ENCODE measurements around the gene WBP11. TPM values are rescaled to one million over a fixed set of nuclear protein-coding genes. Genes with fewer than 3 reads are reported as not detected.

The WBP11 gene
- total and polyA plus RNA-seq, 2 of the 13 experiments (the other 11 are each of a cell fraction or from before 2014, with no cell fraction given) = 7.6 to 31.0 TPM

DNA sequence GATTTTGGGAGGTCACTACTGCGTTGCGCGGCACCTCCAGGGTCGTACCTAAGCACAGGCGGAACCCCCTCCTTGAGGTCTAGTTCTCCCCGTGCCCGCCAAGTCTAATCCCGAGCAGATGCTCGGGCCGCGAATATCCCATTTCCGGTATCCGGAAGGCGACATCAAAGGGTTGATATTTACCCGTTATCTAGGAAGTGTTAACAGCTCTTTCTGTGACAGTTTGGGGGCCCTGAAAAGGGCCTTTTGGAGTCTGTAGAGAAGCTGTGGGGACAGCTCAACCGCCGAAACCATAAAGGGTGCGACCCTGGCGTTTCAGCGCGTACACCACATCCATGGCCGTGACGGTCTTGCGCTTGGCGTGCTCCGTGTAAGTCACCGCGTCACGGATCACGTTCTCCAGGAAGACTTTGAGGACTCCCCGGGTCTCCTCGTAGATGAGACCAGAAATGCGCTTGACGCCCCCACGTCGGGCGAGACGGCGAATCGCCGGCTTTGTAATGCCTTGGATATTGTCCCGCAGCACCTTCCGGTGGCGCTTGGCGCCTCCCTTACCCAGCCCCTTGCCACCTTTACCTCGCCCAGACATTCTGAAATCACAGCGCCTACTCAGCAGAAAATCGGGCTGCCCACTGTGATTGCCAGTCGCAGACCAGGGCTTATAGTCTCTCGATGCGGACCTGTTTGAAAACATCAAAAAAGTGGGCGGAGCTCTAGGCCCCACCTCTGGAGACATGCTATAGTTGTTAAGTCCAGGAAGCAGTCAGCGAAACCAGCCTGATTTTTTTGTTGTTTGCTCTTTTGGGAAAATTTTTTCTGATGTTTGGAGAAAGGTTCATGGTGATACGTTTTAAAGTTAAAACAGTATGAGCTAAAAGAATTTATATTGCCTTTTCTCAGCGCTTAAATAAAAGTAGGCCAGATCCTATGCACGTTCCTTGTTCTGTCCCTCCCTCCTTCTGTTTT lies 32.5 kb downstream of the WBP11 start (continued):
- TF ChIP-seq, protein P1, sequence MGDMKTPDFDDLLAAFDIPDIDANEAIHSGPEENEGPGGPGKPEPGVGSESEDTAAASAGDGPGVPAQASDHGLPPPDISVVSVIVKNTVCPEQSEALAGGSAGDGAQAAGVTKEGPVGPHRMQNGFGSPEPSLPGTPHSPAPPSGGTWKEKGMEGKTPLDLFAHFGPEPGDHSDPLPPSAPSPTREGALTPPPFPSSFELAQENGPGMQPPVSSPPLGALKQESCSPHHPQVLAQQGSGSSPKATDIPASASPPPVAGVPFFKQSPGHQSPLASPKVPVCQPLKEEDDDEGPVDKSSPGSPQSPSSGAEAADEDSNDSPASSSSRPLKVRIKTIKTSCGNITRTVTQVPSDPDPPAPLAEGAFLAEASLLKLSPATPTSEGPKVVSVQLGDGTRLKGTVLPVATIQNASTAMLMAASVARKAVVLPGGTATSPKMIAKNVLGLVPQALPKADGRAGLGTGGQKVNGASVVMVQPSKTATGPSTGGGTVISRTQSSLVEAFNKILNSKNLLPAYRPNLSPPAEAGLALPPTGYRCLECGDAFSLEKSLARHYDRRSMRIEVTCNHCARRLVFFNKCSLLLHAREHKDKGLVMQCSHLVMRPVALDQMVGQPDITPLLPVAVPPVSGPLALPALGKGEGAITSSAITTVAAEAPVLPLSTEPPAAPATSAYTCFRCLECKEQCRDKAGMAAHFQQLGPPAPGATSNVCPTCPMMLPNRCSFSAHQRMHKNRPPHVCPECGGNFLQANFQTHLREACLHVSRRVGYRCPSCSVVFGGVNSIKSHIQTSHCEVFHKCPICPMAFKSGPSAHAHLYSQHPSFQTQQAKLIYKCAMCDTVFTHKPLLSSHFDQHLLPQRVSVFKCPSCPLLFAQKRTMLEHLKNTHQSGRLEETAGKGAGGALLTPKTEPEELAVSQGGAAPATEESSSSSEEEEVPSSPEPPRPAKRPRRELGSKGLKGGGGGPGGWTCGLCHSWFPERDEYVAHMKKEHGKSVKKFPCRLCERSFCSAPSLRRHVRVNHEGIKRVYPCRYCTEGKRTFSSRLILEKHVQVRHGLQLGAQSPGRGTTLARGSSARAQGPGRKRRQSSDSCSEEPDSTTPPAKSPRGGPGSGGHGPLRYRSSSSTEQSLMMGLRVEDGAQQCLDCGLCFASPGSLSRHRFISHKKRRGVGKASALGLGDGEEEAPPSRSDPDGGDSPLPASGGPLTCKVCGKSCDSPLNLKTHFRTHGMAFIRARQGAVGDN (CRISPR knock-in tag; IDR thresholded peaks at IDR 0.05) = peak; percentile 57
- TF ChIP-seq KMT2A (CRISPR knock-in tag; IDR thresholded peaks at IDR 0.05) (peak; percentile 43), SP1 (IDR thresholded peaks at IDR 0.05) (no peak), SP1 (CRISPR knock-in tag; IDR thresholded peaks at IDR 0.05) (peak; percentile 93), ZNF557 (CRISPR knock-in tag; IDR thresholded peaks at IDR 0.05) (0 out of 2 replicates have a peak, but pooled peaks have one; percentile 25), PAWR (CRISPR knock-in tag; IDR thresholded peaks at IDR 0.05; ENCODE audit: borderline replicate concordance) (no peak), ZSCAN9 (CRISPR knock-in tag; IDR thresholded peaks at IDR 0.05; ENCODE audit: borderline replicate concordance) (peak; percentile 82; the same call in 1 of the 2 replicates), MIER3 (CRISPR knock-in tag; IDR thresholded peaks at IDR 0.05; ENCODE audit: borderline replicate concordance) (no peak), SP140L (CRISPR knock-in tag; IDR thresholded peaks at IDR 0.05; ENCODE audit: borderline replicate concordance) (0 out of 2 replicates have a peak, but pooled peaks have one; percentile 37), ZSCAN30 (CRISPR knock-in tag; IDR thresholded peaks at IDR 0.05) (peak; percentile 69; the same call in 1 of the 2 replicates), ZNF790 (CRISPR knock-in tag; IDR thresholded peaks at IDR 0.05; ENCODE audit: borderline replicate concordance) (peak; percentile 73; the same call in 1 of the 2 replicates)
- TF ChIP-seq, protein P2, sequence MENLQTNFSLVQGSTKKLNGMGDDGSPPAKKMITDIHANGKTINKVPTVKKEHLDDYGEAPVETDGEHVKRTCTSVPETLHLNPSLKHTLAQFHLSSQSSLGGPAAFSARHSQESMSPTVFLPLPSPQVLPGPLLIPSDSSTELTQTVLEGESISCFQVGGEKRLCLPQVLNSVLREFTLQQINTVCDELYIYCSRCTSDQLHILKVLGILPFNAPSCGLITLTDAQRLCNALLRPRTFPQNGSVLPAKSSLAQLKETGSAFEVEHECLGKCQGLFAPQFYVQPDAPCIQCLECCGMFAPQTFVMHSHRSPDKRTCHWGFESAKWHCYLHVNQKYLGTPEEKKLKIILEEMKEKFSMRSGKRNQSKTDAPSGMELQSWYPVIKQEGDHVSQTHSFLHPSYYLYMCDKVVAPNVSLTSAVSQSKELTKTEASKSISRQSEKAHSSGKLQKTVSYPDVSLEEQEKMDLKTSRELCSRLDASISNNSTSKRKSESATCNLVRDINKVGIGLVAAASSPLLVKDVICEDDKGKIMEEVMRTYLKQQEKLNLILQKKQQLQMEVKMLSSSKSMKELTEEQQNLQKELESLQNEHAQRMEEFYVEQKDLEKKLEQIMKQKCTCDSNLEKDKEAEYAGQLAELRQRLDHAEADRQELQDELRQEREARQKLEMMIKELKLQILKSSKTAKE (CRISPR knock-in tag; IDR thresholded peaks at IDR 0.05; ENCODE audit: borderline replicate concordance) = 0 out of 2 replicates have a peak, but pooled peaks have one; percentile 50
- TF ChIP-seq, protein P3, sequence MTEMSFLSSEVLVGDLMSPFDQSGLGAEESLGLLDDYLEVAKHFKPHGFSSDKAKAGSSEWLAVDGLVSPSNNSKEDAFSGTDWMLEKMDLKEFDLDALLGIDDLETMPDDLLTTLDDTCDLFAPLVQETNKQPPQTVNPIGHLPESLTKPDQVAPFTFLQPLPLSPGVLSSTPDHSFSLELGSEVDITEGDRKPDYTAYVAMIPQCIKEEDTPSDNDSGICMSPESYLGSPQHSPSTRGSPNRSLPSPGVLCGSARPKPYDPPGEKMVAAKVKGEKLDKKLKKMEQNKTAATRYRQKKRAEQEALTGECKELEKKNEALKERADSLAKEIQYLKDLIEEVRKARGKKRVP (CRISPR knock-in tag; IDR thresholded peaks at IDR 0.05) = peak in 1 of 2 experiments; percentile 68; a peak in 2 of 4 replicates
- TF ChIP-seq, protein P4, sequence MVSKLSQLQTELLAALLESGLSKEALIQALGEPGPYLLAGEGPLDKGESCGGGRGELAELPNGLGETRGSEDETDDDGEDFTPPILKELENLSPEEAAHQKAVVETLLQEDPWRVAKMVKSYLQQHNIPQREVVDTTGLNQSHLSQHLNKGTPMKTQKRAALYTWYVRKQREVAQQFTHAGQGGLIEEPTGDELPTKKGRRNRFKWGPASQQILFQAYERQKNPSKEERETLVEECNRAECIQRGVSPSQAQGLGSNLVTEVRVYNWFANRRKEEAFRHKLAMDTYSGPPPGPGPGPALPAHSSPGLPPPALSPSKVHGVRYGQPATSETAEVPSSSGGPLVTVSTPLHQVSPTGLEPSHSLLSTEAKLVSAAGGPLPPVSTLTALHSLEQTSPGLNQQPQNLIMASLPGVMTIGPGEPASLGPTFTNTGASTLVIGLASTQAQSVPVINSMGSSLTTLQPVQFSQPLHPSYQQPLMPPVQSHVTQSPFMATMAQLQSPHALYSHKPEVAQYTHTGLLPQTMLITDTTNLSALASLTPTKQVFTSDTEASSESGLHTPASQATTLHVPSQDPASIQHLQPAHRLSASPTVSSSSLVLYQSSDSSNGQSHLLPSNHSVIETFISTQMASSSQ (IDR thresholded peaks at IDR 0.05; ENCODE audit: low read depth) = 0 out of 2 replicates have a peak, but pooled peaks have one; percentile 32
- TF ChIP-seq, protein P4 (CRISPR knock-in tag; IDR thresholded peaks at IDR 0.05; ENCODE audit: borderline replicate concordance) = 0 out of 2 replicates have a peak, but pooled peaks have one; percentile 21
- TF ChIP-seq, protein P5, sequence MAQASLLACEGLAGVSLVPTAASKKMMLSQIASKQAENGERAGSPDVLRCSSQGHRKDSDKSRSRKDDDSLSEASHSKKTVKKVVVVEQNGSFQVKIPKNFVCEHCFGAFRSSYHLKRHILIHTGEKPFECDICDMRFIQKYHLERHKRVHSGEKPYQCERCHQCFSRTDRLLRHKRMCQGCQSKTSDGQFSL (CRISPR knock-in tag; IDR thresholded peaks at IDR 0.05) = no peak
